Measurements from ENCODE around the gene WNK1. TPM values are rescaled to one million over a fixed set of nuclear protein-coding genes. Genes with fewer than 3 reads are reported as not detected.

The WNK1 gene
- total RNA-seq: 96.7 and 314 TPM in 2 replicates

DNA sequence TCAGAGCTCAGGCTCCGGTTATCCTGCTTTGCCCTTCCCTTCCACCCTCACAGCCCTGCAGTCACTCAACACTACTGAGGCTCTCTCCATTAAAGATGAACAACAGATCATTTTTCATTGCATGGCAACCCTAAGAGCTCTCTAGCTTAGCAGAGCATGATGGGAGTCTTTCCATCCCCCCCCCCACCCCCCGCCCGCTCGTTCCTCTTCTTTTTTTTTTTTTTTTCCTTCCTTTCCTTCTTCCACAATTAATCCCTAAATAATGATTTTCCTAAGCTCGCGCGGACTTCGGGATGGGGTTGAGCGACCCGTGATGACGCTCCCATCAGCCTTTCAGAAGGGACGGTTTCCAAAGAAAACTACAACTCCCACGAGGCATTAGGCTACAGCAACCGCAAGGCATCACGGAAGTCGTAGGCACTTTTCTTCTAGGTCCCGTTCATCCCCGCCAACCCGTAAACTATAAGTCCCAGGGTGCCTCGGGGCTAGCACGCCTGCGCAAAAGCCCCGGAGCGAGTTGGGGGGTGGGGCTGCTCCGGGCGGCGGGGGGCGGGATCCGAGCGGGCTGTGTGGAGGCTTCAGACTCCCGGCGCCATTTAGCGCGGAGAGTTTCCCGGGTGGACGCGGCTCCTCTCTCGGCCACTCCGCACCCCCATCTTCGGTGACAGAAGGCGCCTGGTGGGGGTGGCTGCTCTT lies at the start of gene WNK1:
Gene WNK1 (plus strand): TSS at position 581 of the 696 bp plus-strand sequence. CDS start 987 bp downstream, outside the sequence.

DNA sequence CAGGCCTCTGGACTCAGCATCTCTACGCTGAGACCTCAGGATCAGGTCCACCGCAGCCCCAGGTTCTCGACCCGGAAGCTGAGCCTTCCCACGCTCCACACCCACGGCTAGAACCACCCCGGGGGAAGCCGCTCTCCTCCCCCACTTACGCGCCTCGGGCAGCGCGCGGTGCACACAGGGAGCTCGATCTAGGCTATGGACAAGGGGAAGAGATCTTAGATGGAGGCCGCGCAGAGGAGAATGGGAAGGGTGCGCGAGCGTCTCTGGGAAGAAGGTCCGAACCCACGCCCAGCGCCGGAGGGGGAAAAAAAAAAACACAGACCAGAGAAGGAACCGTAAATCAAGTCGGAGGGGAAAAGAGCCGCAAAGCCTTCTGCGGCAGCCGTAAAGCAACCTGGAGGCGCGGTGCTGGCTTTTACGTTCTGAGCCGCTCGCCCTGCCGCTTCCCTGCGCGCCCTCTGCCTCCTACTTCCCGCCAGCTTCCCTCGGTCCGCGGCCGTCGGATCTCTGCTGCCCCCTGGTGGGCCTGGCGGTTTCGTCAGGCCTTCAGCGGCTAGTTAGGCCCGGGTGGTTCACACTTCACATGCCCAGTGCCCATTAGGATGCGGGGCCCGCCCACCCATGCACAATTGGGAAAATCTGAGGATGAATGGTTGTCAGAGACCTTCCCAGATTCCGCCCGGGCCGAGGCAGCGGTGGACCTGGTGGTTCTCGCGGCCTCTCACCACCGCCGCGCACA lies 197.2 kb downstream of the WNK1 start, which contains the start of gene RAD52:
Gene RAD52 (minus strand): TSS at position 242 of the 739 bp plus-strand sequence. CDS start 16,636 bp downstream, outside the sequence.

Other genes starting within 250 kb of the WNK1 start
- gene NINJ2, start 89.1 kb upstream of the WNK1 start, total RNA-seq: 0.36 TPM in 1 of 2 replicates, not detected in the other
- gene RAD52, start 197.1 kb downstream of the WNK1 start, total RNA-seq: 14.4 and 15.7 TPM in 2 replicates
- 33.5 and 45.5 TPM in 2 replicates for gene ERC1, start 238.6 kb downstream of the WNK1 start, total RNA-seq

Data from nasal cavity respiratory epithelium epithelial cell of viscerocranial mucosa (primary cell).